GM12892 (cell line): ENCODE data around the gene GDAP1L1.

Source experiments
- POLR2A ChIP-seq: IDR thresholded peaks from 2 replicates; pipeline ENCODE4 v1.6.1; 2011; ENCODE audit warnings: low read depth, low read length, control low read depth
- POLR2AphosphoS5 ChIP-seq: IDR thresholded peaks from 2 replicates; pipeline ENCODE4 v1.6.1; 2011; ENCODE audit warnings: low read depth, low read length, control low read depth

GRCh38 chr20:44245977-44246376 lies 1.1 kb upstream of the GDAP1L1 start:
- no peak for TF ChIP-seq POLR2A
- no peak for TF ChIP-seq POLR2AphosphoS5
